GM12873 (cell line): ENCODE measurements around the gene MAPT.

Source experiments
- CTCF ChIP-seq: IDR thresholded peaks from 2 replicates; pipeline ENCODE4 v1.5.1; 2012; ENCODE audit warnings: low read depth, mild to moderate bottlenecking, moderate library complexity, low read length, control low read depth; ENCODE audit not compliant: insufficient read depth; ENCODE audit errors: missing control alignments

MAPT gene

GRCh38 chr17:45982791-45983613 is 88.6 kb downstream of the MAPT start:
- TF ChIP-seq CTCF: no peak

GRCh38 chr17:45983614-45984310 is 89.4 kb downstream of the MAPT start:
- no peak for TF ChIP-seq CTCF

- no peak for TF ChIP-seq CTCF
Measured at GRCh38 chr17:45984368-45984767, 90.0 kb downstream of the MAPT start.

GRCh38 chr17:45985447-45985846 is 91.1 kb downstream of the MAPT start:
- TF ChIP-seq CTCF: no peak

GRCh38 chr17:45986056-45986455 is 91.7 kb downstream of the MAPT start:
- no peak for TF ChIP-seq CTCF

GRCh38 chr17:45987706-45988105 is 93.4 kb downstream of the MAPT start:
- TF ChIP-seq CTCF: no peak

- TF ChIP-seq CTCF: no peak
Measured at GRCh38 chr17:45989759-45990158, 95.4 kb downstream of the MAPT start.
